SH-SY5Y (cell line): ENCODE data around the gene SH2D4B.

Source experiments
- GATA2 ChIP-seq: IDR thresholded peaks from 2 replicates; pipeline ENCODE4 v1.6.1; 2011; ENCODE audit warnings: mild to moderate bottlenecking, low read depth, low read length
- GATA3 ChIP-seq: IDR thresholded peaks from 2 replicates; pipeline ENCODE4 v1.6.1; 2011; ENCODE audit warnings: low read depth, mild to moderate bottlenecking, low read length, moderate library complexity

GRCh38 chr10:80524190-80524909, 13.4 kb upstream of the SH2D4B start:
- TF ChIP-seq GATA3 (no peak), GATA2 (no peak)
